ENCODE data around the gene CNTNAP2. TPM values are rescaled to one million over a fixed set of nuclear protein-coding genes. Genes with fewer than 3 reads are reported as not detected.

Gene CNTNAP2
- total and polyA plus RNA-seq, 4 donors: 0.14 to 2.3 (median 1.1) TPM

DNA sequence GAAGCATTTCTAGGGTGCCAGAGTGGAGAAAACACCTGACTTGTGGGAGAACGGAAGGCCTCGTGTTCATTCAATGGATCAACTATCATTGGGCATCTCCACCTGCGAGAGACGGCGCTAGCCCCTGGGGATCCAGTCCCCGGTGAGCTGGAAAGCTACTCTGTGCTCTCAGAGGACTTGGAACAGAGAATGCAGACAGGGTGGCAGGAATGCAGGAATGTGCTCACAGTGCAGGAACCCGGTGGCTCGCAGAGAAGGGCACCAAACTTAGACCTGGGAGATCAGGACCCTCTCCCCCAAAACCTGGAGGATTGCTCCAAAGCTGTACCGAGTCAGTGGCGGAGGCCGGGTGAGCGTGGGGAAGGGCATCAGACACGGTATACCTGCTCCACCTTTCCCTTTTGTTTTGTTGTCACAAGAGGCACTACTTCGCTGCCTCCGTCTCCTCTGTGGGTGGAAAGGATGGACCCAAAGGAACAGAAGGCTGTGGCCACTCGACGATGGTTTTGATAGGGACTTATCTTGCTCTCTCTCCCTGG is 1905.0 kb downstream of the CNTNAP2 start:
- Histone ChIP-seq H3K9me3 (ENCODE audit: control insufficient read depth in 4 of 4, low read length in 3 of 4) (no peaks in the 10 kb centered on the region), H3K9ac (ENCODE audit: low read depth in 1 of 2, low read length in 2 of 2) (no peak overlapping the region), H3K27me3 (ENCODE audit: control insufficient read depth in 4 of 4, insufficient read depth in 4 of 4, low read length in 3 of 4) (no peaks in the 10 kb centered on the region), H3K36me3 (ENCODE audit: control insufficient read depth in 4 of 4, insufficient read depth in 3 of 4, low read depth in 1 of 4, low read length in 3 of 4) (no peaks in the 10 kb centered on the region), H3K4me1 (ENCODE audit: control insufficient read depth in 4 of 4, insufficient read depth in 4 of 4, low read length in 3 of 4) (no peaks in the 10 kb centered on the region), H3K27ac (ENCODE audit: low read depth in 1 of 2, low read length in 2 of 2) (no peak overlapping the region), H3K4me3 (ENCODE audit: low read depth in 1 of 3, low read length in 3 of 3) (no peak overlapping the region)
- TF ChIP-seq TAF1 (conservative IDR thresholded peaks at IDR 0.05) (no peak), ATF3 (IDR thresholded peaks at IDR 0.05) (no peak), EGR1 (IDR thresholded peaks at IDR 0.05; ENCODE audit: low read depth in 2 of 2) (no peak), FOXA2 (IDR thresholded peaks at IDR 0.05) (no peak), NR2F2 (IDR thresholded peaks at IDR 0.05) (no peak), HNF4G (IDR thresholded peaks at IDR 0.05) (no peak), GABPA (IDR thresholded peaks at IDR 0.05 in 1 of 2, conservative IDR thresholded peaks at IDR 0.05 in 1 of 2) (no peak), ZBTB33 (IDR thresholded peaks at IDR 0.05) (no peak), YY1 (IDR thresholded peaks at IDR 0.05) (no peak), HNF4A (conservative IDR thresholded peaks at IDR 0.05) (no peak), SP1 (IDR thresholded peaks at IDR 0.05) (no peak), RXRA (IDR thresholded peaks at IDR 0.05) (no peak)
- TF ChIP-seq, protein P1, sequence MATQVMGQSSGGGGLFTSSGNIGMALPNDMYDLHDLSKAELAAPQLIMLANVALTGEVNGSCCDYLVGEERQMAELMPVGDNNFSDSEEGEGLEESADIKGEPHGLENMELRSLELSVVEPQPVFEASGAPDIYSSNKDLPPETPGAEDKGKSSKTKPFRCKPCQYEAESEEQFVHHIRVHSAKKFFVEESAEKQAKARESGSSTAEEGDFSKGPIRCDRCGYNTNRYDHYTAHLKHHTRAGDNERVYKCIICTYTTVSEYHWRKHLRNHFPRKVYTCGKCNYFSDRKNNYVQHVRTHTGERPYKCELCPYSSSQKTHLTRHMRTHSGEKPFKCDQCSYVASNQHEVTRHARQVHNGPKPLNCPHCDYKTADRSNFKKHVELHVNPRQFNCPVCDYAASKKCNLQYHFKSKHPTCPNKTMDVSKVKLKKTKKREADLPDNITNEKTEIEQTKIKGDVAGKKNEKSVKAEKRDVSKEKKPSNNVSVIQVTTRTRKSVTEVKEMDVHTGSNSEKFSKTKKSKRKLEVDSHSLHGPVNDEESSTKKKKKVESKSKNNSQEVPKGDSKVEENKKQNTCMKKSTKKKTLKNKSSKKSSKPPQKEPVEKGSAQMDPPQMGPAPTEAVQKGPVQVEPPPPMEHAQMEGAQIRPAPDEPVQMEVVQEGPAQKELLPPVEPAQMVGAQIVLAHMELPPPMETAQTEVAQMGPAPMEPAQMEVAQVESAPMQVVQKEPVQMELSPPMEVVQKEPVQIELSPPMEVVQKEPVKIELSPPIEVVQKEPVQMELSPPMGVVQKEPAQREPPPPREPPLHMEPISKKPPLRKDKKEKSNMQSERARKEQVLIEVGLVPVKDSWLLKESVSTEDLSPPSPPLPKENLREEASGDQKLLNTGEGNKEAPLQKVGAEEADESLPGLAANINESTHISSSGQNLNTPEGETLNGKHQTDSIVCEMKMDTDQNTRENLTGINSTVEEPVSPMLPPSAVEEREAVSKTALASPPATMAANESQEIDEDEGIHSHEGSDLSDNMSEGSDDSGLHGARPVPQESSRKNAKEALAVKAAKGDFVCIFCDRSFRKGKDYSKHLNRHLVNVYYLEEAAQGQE (IDR thresholded peaks at IDR 0.05): no peak
- TF ChIP-seq, protein P2, sequence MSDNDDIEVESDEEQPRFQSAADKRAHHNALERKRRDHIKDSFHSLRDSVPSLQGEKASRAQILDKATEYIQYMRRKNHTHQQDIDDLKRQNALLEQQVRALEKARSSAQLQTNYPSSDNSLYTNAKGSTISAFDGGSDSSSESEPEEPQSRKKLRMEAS (IDR thresholded peaks at IDR 0.05): no peak
- 82% methylated on average over 17 of the region's 17 CpGs for WGBS
- DNase-seq (ENCODE audit: low spot score): no peak

DNA sequence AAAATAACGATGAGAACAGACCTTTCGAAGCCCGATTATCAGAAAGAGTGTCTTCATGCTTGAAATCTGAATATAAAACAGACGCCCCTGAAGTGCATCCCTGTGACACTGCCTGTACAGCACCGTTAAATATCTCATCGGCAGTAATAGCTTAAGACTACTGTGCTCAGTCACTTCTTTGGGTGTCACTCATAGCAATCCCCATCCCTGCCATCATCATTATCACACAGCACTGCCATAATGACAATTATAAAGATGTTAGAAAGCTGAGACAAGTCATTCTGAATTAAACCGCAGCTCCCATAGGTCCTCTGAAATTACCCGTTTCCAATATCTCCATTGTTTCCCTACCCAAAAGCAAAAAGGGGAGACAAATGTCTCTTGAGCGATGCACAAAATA is 1906.2 kb downstream of the CNTNAP2 start:
- TF ChIP-seq NR2F2 (IDR thresholded peaks at IDR 0.05): no peak
- no peak for TF ChIP-seq ATF3 (IDR thresholded peaks at IDR 0.05)
- no peak for TF ChIP-seq FOXA1 (IDR thresholded peaks at IDR 0.05)
- no peak for TF ChIP-seq FOXA2 (IDR thresholded peaks at IDR 0.05)
- TF ChIP-seq, protein P2 (IDR thresholded peaks at IDR 0.05): no peak
- no peak overlapping the region for H3K4me3 ChIP-seq (ENCODE audit: low read depth in 1 of 3, low read length in 3 of 3)
- H3K4me1 ChIP-seq (ENCODE audit: control insufficient read depth in 4 of 4, insufficient read depth in 4 of 4, low read length in 3 of 4): no peaks in the 10 kb centered on the region
- no peaks in the 10 kb centered on the region for H3K36me3 ChIP-seq (ENCODE audit: control insufficient read depth in 4 of 4, insufficient read depth in 3 of 4, low read depth in 1 of 4, low read length in 3 of 4)
- no peaks in the 10 kb centered on the region for H3K9me3 ChIP-seq (ENCODE audit: control insufficient read depth in 4 of 4, low read length in 3 of 4)
- DNase-seq (ENCODE audit: low spot score): no peak
- no peak overlapping the region for H3K27ac ChIP-seq (ENCODE audit: low read depth in 1 of 2, low read length in 2 of 2)
- no peaks in the 10 kb centered on the region for H3K27me3 ChIP-seq (ENCODE audit: control insufficient read depth in 4 of 4, insufficient read depth in 4 of 4, low read length in 3 of 4)
- WGBS: 86% methylated on average over 9 of the region's 9 CpGs
- no peak overlapping the region for H3K9ac ChIP-seq (ENCODE audit: low read depth in 1 of 2, low read length in 2 of 2)
